LNCAP (cell line): ENCODE results near the gene HS2ST1.

Experiments used
- CTCF ChIP-seq: fragments of 450-650 bp; IDR thresholded peaks from 2 replicates; pipeline ENCODE4 v1.5.1; 2017; ENCODE audit warnings: mild to moderate bottlenecking

The HS2ST1 gene

DNA sequence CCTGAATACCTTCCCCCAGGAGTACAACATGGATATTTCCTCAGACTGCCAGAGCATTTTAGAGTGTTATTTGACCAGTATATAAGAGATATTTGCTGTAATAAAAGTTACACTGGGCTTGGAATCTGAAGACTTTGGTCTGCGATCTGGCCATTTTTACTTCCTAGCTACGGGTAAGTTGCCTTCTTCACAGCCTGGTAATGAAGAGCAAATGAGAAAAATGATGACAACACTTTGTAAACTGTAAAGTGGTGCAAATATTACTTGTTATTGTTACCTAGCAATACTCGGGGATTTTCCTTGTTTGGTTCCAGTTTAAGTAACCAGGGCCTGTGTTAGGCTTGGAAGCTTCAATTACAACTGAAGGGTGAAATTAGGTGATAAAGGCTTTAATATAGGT, 233.4 kb downstream of the HS2ST1 start:
- TF ChIP-seq CTCF = no peak

GRCh38 chr1:87148661-87149060, 234.2 kb downstream of the HS2ST1 start:
- no peak for TF ChIP-seq CTCF

DNA sequence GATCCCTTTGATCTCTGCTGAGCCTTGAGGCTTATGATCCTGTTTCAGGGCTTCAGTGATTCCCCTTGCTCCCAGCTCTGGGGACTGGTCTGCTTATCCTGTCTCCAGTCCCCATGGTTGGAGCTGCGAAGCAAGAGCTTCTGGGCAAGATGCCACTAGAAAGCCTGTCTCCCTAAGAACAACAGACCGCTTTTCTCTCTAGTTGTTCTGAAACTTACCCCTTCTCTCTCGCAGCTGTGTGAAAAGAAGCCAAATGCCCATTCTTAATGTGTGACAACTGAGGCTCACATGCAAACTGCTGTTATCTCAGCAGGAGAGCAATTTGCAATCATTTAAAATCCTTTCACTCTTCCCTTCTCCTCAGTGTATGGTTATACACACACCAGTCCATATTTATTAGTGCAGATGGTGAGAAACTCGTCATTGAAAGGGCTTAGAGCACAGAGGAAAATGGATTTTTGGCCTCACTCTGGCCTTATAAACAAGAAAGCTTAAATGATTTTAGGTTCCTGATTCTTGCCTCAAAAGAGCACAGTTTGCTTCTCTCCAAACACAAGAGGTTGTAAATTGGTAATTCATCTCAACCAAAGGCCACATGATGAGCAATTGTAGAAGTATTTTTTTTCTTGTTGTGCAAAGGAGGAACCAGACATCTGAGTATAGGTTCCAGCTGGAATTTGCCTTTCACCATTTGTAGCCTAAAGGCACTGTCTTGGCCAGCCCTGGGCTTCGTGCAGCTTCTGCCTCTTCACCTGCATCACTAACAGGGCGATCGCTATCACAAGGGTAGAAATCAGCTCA, 235.0 kb downstream of the HS2ST1 start:
- no peak for TF ChIP-seq CTCF

- no peak for TF ChIP-seq CTCF
These were observed 235.7 kb downstream of the HS2ST1 start for GRCh38 chr1:87150143-87150542.

GRCh38 chr1:87151500-87152421, 237.3 kb downstream of the HS2ST1 start:
- TF ChIP-seq CTCF = no peak

DNA sequence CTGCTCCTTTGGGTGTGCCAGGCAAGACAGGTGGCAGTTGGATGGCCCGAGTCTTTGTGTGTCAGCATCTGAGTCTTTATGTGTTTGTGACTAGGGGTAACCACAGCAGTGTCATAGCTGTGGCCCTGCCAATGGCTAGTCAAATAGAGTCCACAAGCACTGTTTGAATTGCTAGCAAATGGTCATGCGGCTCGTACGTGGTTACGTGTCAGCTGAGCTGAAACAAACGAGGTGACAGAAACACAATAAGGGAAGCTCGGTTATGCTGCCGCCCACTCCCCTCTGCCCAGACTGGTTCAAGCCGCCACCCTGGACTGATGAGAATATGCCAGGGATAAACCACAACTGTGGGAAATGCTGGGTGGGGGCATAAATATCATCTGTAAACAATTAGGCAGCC, 239.9 kb downstream of the HS2ST1 start:
- TF ChIP-seq CTCF = no peak

- TF ChIP-seq CTCF = no peak
These were observed 240.7 kb downstream of the HS2ST1 start for GRCh38 chr1:87155170-87155569.
